OCI-LY3 (cell line): ENCODE data around the gene DCAF10.
"Not testable (repeated sequence)": the region's sequence is repeated elsewhere in the genome, so short reads cannot be mapped to it uniquely, and the experiment has no call there.

Experiments used
- H2AFZ ChIP-seq: fragments of 200-600, 300-600 bp; shearing (Covaris generic); 2 replicates; pipeline ENCODE4 v1.6.0; 2014; ENCODE audit warnings: antibody characterized with exemption, low read depth, low read length
- H3K27ac ChIP-seq: fragments of 200-600, 300-600 bp; sonication (generic); 2 replicates; pipeline ENCODE4 v1.5.1; 2014; ENCODE audit warnings: mild to moderate bottlenecking, low read length, moderate library complexity, mixed read lengths
- H3K27me3 ChIP-seq: fragments of 200-600, 300-600 bp; sonication (generic); 2 replicates; pipeline ENCODE4 v1.6.1; 2014; ENCODE audit warnings: low read depth, low read length, mixed read lengths
- H3K36me3 ChIP-seq: fragments of 200-600, 300-600 bp; sonication (generic); replicated peaks from 2 replicates; pipeline ENCODE3; 2014; ENCODE audit warnings: low read depth, low read length, mixed read lengths
- H3K4me1 ChIP-seq: fragments of 300-600, 200-600 bp; sonication (generic); 2 replicates; pipeline ENCODE4 v1.6.1; 2014; ENCODE audit warnings: low read length, mixed read lengths
- H3K4me2 ChIP-seq: fragments of 200-600, 300-600 bp; sonication (generic); 2 replicates; pipeline ENCODE4 v1.6.1; 2014; ENCODE audit warnings: low read length, mixed read lengths
- H3K4me3 ChIP-seq: fragments of 300-600, 200-600 bp; sonication (generic); 2 replicates; pipeline ENCODE4 v1.5.1; 2014; ENCODE audit warnings: antibody characterized with exemption, mild to moderate bottlenecking, low read length, moderate library complexity
- H3K79me2 ChIP-seq: fragments of 300-600, 200-600 bp; shearing (Covaris generic); 2 replicates; pipeline ENCODE4 v1.6.1; 2014; ENCODE audit warnings: mild to moderate bottlenecking, low read length, mixed read lengths
- H3K9ac ChIP-seq: fragments of 300-600, 200-600 bp; shearing (Covaris generic); 2 replicates; pipeline ENCODE4 v1.6.0; 2014; ENCODE audit warnings: mild to moderate bottlenecking, low read length, moderate library complexity
- H3K9me3 ChIP-seq: fragments of 200-600, 300-600 bp; shearing (Covaris generic); 2 replicates; pipeline ENCODE4 v1.6.1; 2014; ENCODE audit warnings: low read length, mixed read lengths; ENCODE audit not compliant: insufficient read depth
- H4K20me1 ChIP-seq: fragments of 200-600, 300-600 bp; sonication (generic); 2 replicates; pipeline ENCODE4 v1.6.1; 2016; ENCODE audit warnings: low read length, mixed read lengths; ENCODE audit not compliant: insufficient read depth
- CTCF ChIP-seq: fragments of 200-600, 300-600 bp; sonication (generic); IDR thresholded peaks from 2 replicates; pipeline ENCODE4 v1.5.1; 2014; ENCODE audit warnings: antibody characterized with exemption, low read length, low read depth
- EZH2phosphoT487 ChIP-seq: fragments of 200-600 bp; shearing (Covaris generic); IDR thresholded peaks from 2 replicates; pipeline ENCODE4 v1.6.1; 2018; ENCODE audit warnings: antibody characterized with exemption, mixed run types, low read depth

DCAF10 gene

GRCh38 chr9:37800631-37801286 lies at the start of gene DCAF10:
DCAF10 (plus strand) TSS chr9:37800797; CDS start chr9:37800867, 70 bp downstream.
- Histone ChIP-seq H3K79me2 (peaks cover 45% of the 10 kb centered on the region), H3K27ac (peak within 1 kb of the TSS; percentile 64), H3K4me3 (peak within 1 kb of the TSS; percentile 93), H3K27me3 (no peaks in the 10 kb centered on the region), H3K4me2 (peak within 1 kb of the TSS; percentile 96), H3K4me1 (peaks cover 22% of the 10 kb centered on the region), H3K36me3 (peaks cover 6% of the 10 kb centered on the region), H3K9ac (peak within 1 kb of the TSS; percentile 82), H2AFZ (peak within 1 kb of the TSS; percentile 95), H3K9me3 (no peaks in the 10 kb centered on the region), H4K20me1 (peaks cover 22% of the 10 kb centered on the region)
- TF ChIP-seq EZH2phosphoT487 (no peak), CTCF (no peak)

- Histone ChIP-seq H2AFZ (no peak overlapping the region), H4K20me1 (no peaks in the 10 kb centered on the region), H3K36me3 (no peaks in the 10 kb centered on the region), H3K27ac (no peak overlapping the region), H3K27me3 (no peaks in the 10 kb centered on the region), H3K4me1 (peaks cover 21% of the 10 kb centered on the region), H3K79me2 (peaks cover 11% of the 10 kb centered on the region), H3K9ac (no peak overlapping the region), H3K4me3 (no peak overlapping the region), H3K9me3 (no peaks in the 10 kb centered on the region), H3K4me2 (no peak overlapping the region)
- TF ChIP-seq CTCF (no peak), EZH2phosphoT487 (no peak)
Measured at GRCh38 chr9:37751186-37751585, 49.4 kb upstream of the DCAF10 start.

- not testable (repeated sequence) for H3K4me3 ChIP-seq, H4K20me1 ChIP-seq, H3K36me3 ChIP-seq, H3K4me2 ChIP-seq, H3K9me3 ChIP-seq, H3K9ac ChIP-seq, H2AFZ ChIP-seq, H3K27me3 ChIP-seq, H3K27ac ChIP-seq
- Histone ChIP-seq H3K79me2 (peaks cover 11% of the 10 kb centered on the region), H3K4me1 (peaks cover 21% of the 10 kb centered on the region)
Measured at GRCh38 chr9:37751704-37752103, 48.9 kb upstream of the DCAF10 start.

GRCh38 chr9:37752112-37752511 lies 48.5 kb upstream of the DCAF10 start:
- not testable (repeated sequence) for H3K9ac ChIP-seq, H3K27me3 ChIP-seq, H4K20me1 ChIP-seq, H3K27ac ChIP-seq, H3K9me3 ChIP-seq, H3K36me3 ChIP-seq, H2AFZ ChIP-seq, H3K4me3 ChIP-seq, H3K4me2 ChIP-seq
- peaks cover 11% of the 10 kb centered on the region for H3K79me2 ChIP-seq
- H3K4me1 ChIP-seq, result peaks cover 21% of the 10 kb centered on the region

- Histone ChIP-seq H3K4me2 (peak overlapping the region; percentile 74), H3K9me3 (no peaks in the 10 kb centered on the region), H3K79me2 (peaks cover 11% of the 10 kb centered on the region), H3K27me3 (no peaks in the 10 kb centered on the region), H4K20me1 (no peaks in the 10 kb centered on the region), H3K27ac (0 out of 2 replicates have a peak overlapping the region, but pooled peaks have one; percentile 22), H2AFZ (peak overlapping the region; percentile 93), H3K36me3 (peaks cover 2% of the 10 kb centered on the region), H3K9ac (peak overlapping the region; percentile 91), H3K4me3 (peak overlapping the region; percentile 94), H3K4me1 (peaks cover 15% of the 10 kb centered on the region)
- TF ChIP-seq EZH2phosphoT487, result no peak
- TF ChIP-seq CTCF, result no peak
Measured at GRCh38 chr9:37752642-37753488, 47.7 kb upstream of the DCAF10 start.
